ENCODE data around the gene DUSP15. TPM values are rescaled to one million over a fixed set of nuclear protein-coding genes. Genes with fewer than 3 reads are reported as not detected.
A peak's percentile ranks its signal among the peaks of the same experiment; 100 is the strongest.

The DUSP15 gene
- total RNA-seq, 1 donor from 2014 or later = 2.1 TPM

DNA sequence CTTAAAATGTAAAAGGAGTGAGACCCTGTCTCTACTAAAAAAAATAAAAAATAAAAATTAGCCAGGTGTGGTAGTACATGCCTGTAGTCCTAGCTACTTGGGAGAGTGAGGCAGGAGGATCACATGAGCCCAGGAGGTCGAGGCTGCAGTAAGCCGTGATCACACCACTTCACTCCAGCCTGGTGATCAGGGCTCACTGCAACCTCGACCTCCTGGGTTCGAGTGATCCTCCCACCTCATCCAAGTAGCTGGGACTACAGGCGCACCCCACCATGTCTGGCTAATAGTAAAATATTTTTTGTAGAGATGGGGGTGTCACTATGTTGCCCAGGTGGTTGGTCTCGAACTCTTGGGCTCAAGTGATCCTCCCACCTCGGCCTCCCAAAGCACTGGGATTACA is 16.8 kb downstream of the DUSP15 start:
- no peaks in the 10 kb centered on the region for H3K9me3 Mint-ChIP-seq (ENCODE audit: unreplicated experiment)
- no peak for DNase-seq (ENCODE audit: low spot score)
- H3K36me3 Mint-ChIP-seq (ENCODE audit: low read depth, unreplicated experiment) = peaks cover 4% of the 10 kb centered on the region
- peaks cover 9% of the 10 kb centered on the region for H3K27me3 Mint-ChIP-seq (ENCODE audit: unreplicated experiment)
- H3K4me1 Mint-ChIP-seq (ENCODE audit: unreplicated experiment) = no peaks in the 10 kb centered on the region
- no peak overlapping the region for H3K4me3 Mint-ChIP-seq (ENCODE audit: unreplicated experiment)
- TF ChIP-seq, protein P1, sequence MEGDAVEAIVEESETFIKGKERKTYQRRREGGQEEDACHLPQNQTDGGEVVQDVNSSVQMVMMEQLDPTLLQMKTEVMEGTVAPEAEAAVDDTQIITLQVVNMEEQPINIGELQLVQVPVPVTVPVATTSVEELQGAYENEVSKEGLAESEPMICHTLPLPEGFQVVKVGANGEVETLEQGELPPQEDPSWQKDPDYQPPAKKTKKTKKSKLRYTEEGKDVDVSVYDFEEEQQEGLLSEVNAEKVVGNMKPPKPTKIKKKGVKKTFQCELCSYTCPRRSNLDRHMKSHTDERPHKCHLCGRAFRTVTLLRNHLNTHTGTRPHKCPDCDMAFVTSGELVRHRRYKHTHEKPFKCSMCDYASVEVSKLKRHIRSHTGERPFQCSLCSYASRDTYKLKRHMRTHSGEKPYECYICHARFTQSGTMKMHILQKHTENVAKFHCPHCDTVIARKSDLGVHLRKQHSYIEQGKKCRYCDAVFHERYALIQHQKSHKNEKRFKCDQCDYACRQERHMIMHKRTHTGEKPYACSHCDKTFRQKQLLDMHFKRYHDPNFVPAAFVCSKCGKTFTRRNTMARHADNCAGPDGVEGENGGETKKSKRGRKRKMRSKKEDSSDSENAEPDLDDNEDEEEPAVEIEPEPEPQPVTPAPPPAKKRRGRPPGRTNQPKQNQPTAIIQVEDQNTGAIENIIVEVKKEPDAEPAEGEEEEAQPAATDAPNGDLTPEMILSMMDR (IDR thresholded peaks at IDR 0.05; ENCODE audit: unreplicated experiment) = no peak
- H3K27ac Mint-ChIP-seq (ENCODE audit: unreplicated experiment) = no peak overlapping the region

DNA sequence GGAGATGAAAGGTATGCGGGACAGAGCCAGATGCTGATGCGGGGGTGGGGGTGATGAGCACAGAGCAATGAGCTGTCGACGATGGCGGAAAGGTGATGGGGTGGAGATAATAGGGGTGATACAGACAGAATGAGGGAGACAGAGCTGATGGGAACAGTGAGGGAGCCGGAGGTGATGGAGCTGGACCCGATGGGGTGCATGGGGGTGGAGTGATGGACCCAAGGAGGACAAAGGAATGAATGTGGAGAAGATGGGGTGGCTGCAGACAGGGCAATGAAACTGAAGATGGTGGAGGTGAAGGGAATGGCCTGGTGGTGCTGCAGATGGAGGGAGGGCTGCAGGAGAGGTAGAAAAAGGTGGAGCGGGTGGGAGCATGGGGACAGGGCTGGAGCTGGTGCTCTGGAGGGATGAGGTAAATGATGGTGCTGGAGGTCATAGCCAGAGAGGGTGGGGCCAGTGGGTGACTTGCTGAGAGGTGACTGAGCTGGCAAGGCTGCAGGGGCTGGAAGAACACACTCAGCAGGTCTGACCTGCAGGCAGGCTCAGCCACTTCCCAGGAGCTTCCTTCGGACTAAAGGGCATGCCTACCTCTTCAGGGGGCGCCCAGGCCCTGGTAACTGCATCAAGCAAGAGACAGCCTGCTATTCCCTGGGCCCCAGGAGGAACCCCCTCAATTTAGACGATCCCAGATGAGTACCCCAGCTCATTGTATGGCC is 18.9 kb downstream of the DUSP15 start:
- H3K9me3 Mint-ChIP-seq (ENCODE audit: unreplicated experiment) = no peaks in the 10 kb centered on the region
- no peak overlapping the region for H3K4me3 Mint-ChIP-seq (ENCODE audit: unreplicated experiment)
- TF ChIP-seq, protein P1 (IDR thresholded peaks at IDR 0.05; ENCODE audit: unreplicated experiment) = no peak
- DNase-seq (ENCODE audit: low spot score) = no peak
- peaks cover 12% of the 10 kb centered on the region for H3K27me3 Mint-ChIP-seq (ENCODE audit: unreplicated experiment)
- no peaks in the 10 kb centered on the region for H3K4me1 Mint-ChIP-seq (ENCODE audit: unreplicated experiment)
- H3K36me3 Mint-ChIP-seq (ENCODE audit: low read depth, unreplicated experiment) = no peaks in the 10 kb centered on the region
- H3K27ac Mint-ChIP-seq (ENCODE audit: unreplicated experiment) = no peak overlapping the region

DNA sequence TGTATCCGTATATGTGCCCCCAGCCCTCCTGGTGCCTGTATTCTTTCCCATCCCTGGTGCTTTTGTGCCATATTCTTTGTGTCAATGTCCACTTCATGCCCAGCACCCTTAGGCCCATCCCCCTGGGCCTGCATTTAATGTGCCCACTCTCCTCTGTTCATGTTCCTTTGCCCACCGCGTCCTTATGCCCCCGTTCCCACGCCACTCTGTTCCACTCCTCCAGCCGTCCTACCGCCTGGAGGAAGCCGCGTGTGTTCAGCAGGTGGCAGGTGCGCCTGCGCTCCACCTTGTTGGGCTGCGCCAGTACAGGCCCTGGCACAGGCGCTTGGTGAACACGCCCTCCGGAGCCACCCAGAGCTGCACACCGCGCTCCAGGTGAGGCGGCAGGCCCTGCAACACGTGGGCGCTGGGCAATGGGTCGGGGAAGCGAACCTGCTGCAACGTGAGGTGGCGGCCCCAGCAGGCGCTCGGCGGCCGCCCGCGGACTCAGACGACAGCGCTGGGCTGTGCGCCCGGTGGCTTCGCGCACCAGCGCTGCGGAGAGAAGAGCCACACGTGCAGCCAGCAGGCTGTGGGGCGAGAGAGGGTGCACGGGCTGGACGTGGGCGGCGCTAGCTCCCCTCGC is 20.9 kb downstream of the DUSP15 start:
- no peak overlapping the region for H3K27ac Mint-ChIP-seq (ENCODE audit: unreplicated experiment)
- no peaks in the 10 kb centered on the region for H3K9me3 Mint-ChIP-seq (ENCODE audit: unreplicated experiment)
- TF ChIP-seq, protein P1 (IDR thresholded peaks at IDR 0.05; ENCODE audit: unreplicated experiment) = no peak
- H3K36me3 Mint-ChIP-seq (ENCODE audit: low read depth, unreplicated experiment) = no peaks in the 10 kb centered on the region
- peak overlapping the region; percentile 9 for H3K4me3 Mint-ChIP-seq (ENCODE audit: unreplicated experiment)
- no peaks in the 10 kb centered on the region for H3K4me1 Mint-ChIP-seq (ENCODE audit: unreplicated experiment)
- H3K27me3 Mint-ChIP-seq (ENCODE audit: unreplicated experiment) = peaks cover 12% of the 10 kb centered on the region
- DNase-seq (ENCODE audit: low spot score) = no peak

DNA sequence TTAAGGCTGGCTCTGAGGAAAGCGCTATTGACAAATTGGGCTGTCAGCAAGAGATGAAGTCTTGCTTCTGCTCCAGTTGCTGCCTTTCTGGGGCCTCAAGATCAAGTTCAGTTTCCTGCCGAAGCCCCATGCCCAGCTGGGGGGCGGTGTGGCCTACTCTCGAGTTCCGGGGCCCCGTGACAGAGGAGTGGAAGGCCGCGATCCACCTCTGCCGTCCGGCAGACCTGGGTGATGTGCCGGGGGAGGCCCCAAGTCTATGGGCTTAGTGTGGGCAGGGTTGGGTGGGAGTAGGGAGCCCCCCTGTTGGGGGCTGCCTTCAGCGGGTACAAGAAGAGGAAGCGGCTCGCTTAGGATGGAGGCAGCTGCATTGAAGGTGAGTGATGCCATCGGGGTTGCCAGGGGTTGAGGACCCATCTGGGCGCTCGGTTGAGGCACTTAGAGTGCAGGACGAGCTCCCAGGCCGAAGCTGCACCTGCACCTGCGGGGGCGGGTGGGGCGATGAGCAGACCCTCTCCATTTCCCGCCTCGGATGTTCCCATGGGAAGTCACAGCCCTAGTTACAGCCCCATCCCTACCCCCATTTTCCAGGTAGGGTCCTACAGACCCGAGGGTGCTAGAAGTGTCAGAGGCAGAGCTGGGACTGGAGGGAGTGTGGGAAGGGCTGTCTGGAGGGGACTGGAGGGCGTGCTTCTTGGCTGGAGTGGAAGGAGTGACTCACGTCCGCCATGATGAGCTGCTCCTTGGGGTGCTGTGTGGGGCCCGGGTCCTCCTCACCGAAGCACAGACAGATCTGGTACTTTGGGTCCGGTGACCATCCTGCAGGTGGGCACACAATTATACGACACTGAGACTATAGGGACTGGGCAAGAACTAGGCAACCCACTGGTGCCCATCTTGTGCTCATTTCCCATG is 22.0 kb downstream of the DUSP15 start:
- TF ChIP-seq, protein P1 (IDR thresholded peaks at IDR 0.05; ENCODE audit: unreplicated experiment) = no peak
- H3K4me3 Mint-ChIP-seq (ENCODE audit: unreplicated experiment) = no peak overlapping the region
- H3K27ac Mint-ChIP-seq (ENCODE audit: unreplicated experiment) = no peak overlapping the region
- peaks cover 6% of the 10 kb centered on the region for H3K4me1 Mint-ChIP-seq (ENCODE audit: unreplicated experiment)
- no peaks in the 10 kb centered on the region for H3K9me3 Mint-ChIP-seq (ENCODE audit: unreplicated experiment)
- no peak for DNase-seq (ENCODE audit: low spot score)
- H3K36me3 Mint-ChIP-seq (ENCODE audit: low read depth, unreplicated experiment) = no peaks in the 10 kb centered on the region
- H3K27me3 Mint-ChIP-seq (ENCODE audit: unreplicated experiment) = peaks cover 16% of the 10 kb centered on the region
